ENCODE data around the gene ATRIP. TPM values are rescaled to one million over a fixed set of nuclear protein-coding genes. Genes with fewer than 3 reads are reported as not detected.

The ATRIP gene
- total and polyA plus RNA-seq, 2 of the 8 experiments (the other 6 are each of a cell fraction or from before 2014, with no cell fraction given): 18.5 to 20.2 TPM

GRCh38 chr3:48432411-48433371 is 13.8 kb upstream of the ATRIP start (continued):
- TF ChIP-seq CTCF (IDR thresholded peaks at IDR 0.05; ENCODE audit: control extremely low read depth in 1 of 3, insufficient read depth in 1 of 3, low read depth in 1 of 3, low read length in 3 of 3): peak in 2 of 3 experiments; percentile 43 to 73; a peak in 3 of 4 replicates
- no peak for TF ChIP-seq KDM4A (IDR thresholded peaks at IDR 0.05; ENCODE audit: low read depth, low read length, severe bottlenecking)
- TF ChIP-seq JUN (IDR thresholded peaks at IDR 0.05; ENCODE audit: low read depth, low read length): no peak
- no peak for TF ChIP-seq GTF2F1 (IDR thresholded peaks at IDR 0.05; ENCODE audit: borderline replicate concordance, low read depth, low read length)
- no peak for TF ChIP-seq CHD1 (IDR thresholded peaks at IDR 0.05; ENCODE audit: low read depth, low read length)
- TF ChIP-seq CBX8 (IDR thresholded peaks at IDR 0.05; ENCODE audit: borderline replicate concordance, low read depth, low read length): no peak
- TF ChIP-seq PHF8 (conservative IDR thresholded peaks at IDR 0.05; ENCODE audit: low read depth, low read length): no peak

Measured in H1 (cell line).